Mesodermal cell (in vitro differentiated cells): ENCODE measurements around the gene FAM76B.
"Not testable (repeated sequence)": the region's sequence is repeated elsewhere in the genome, so short reads cannot be mapped to it uniquely, and the experiment has no call there.

ENCODE experiments used
- H3K27ac ChIP-seq: 2 replicates; pipeline ENCODE4 v1.7.0; 2013; ENCODE audit warnings: mild to moderate bottlenecking, low read depth, low read length, moderate library complexity; ENCODE audit not compliant: severe bottlenecking
- H3K36me3 ChIP-seq: 2 replicates; pipeline ENCODE4 v1.7.1; 2013; ENCODE audit warnings: mild to moderate bottlenecking, low read length, moderate library complexity; ENCODE audit not compliant: control insufficient read depth, insufficient read depth
- H3K4me1 ChIP-seq: one replicate; pipeline ENCODE4 v1.7.1; 2013; ENCODE audit warnings: mild to moderate bottlenecking, low read length; ENCODE audit not compliant: insufficient read depth, control insufficient read depth, poor library complexity, severe bottlenecking
- H3K4me3 ChIP-seq: 2 replicates; pipeline ENCODE4 v1.7.0; 2013; ENCODE audit warnings: low read length, control low read depth, mild to moderate bottlenecking; ENCODE audit not compliant: insufficient read depth, poor library complexity, severe bottlenecking; ENCODE audit errors: extremely low read depth
- H3K9me3 ChIP-seq: 2 replicates; pipeline ENCODE4 v1.7.1; 2013; ENCODE audit warnings: mild to moderate bottlenecking, low read length, moderate library complexity; ENCODE audit not compliant: control insufficient read depth
- WGBS, 2 experiments: methylation state at CpG; one replicate each; pipeline ENCODE4 v1.1.5; 2013; ENCODE audit warnings: missing lambda C conversion rate in 2 of 2; ENCODE audit not compliant: insufficient coverage in 2 of 2; 5-methylcytosine and 5-hydroxymethylcytosine counted together

FAM76B gene

GRCh38 chr11:95811052-95811451 is 21.5 kb upstream of the FAM76B start:
- Histone ChIP-seq H3K9me3 (peaks cover 11% of the 10 kb centered on the region), H3K36me3 (peaks cover 37% of the 10 kb centered on the region)
- 80 to 100% methylated on average over 1 to 2 of the region's 4 CpGs for WGBS, 2 experiments
- H3K4me3 ChIP-seq, H3K27ac ChIP-seq, H3K4me1 ChIP-seq: not testable (repeated sequence)

GRCh38 chr11:95806464-95806863 is 16.9 kb upstream of the FAM76B start:
- Histone ChIP-seq H3K36me3 (peaks cover 44% of the 10 kb centered on the region), H3K9me3 (peaks cover 11% of the 10 kb centered on the region)
- 95 to 98% methylated on average over 6 of the region's 6 CpGs for WGBS, 2 experiments
- not testable (repeated sequence) for H3K4me1 ChIP-seq, H3K4me3 ChIP-seq, H3K27ac ChIP-seq

GRCh38 chr11:95805869-95806268 is 16.3 kb upstream of the FAM76B start:
- Histone ChIP-seq H3K36me3 (peaks cover 44% of the 10 kb centered on the region), H3K4me1 (no peaks in the 10 kb centered on the region), H3K4me3 (no peak overlapping the region), H3K9me3 (peaks cover 11% of the 10 kb centered on the region), H3K27ac (no peak overlapping the region)
- 86 to 100% methylated on average over 1 of the region's 2 CpGs for WGBS, 2 experiments

GRCh38 chr11:95803973-95804372 is 14.4 kb upstream of the FAM76B start:
- Histone ChIP-seq H3K9me3 (peaks cover 11% of the 10 kb centered on the region), H3K36me3 (peaks cover 61% of the 10 kb centered on the region), H3K4me1 (no peaks in the 10 kb centered on the region), H3K27ac (no peak overlapping the region), H3K4me3 (no peak overlapping the region)
- no CpG with 5 or more reads among the region's 2 CpGs for WGBS, 2 experiments

GRCh38 chr11:95802806-95803205 is 13.2 kb upstream of the FAM76B start:
- no peak overlapping the region for H3K27ac ChIP-seq
- no peaks in the 10 kb centered on the region for H3K4me1 ChIP-seq
- peaks cover 61% of the 10 kb centered on the region for H3K36me3 ChIP-seq
- H3K9me3 ChIP-seq: peaks cover 11% of the 10 kb centered on the region
- H3K4me3 ChIP-seq: no peak overlapping the region
- WGBS, 2 experiments: 100% methylated on average over 1 of the region's 1 CpG

- Histone ChIP-seq H3K36me3 (peaks cover 45% of the 10 kb centered on the region), H3K27ac (no peak overlapping the region), H3K4me1 (no peaks in the 10 kb centered on the region), H3K9me3 (no peaks in the 10 kb centered on the region), H3K4me3 (no peak overlapping the region)
- WGBS, 2 experiments: 96 to 100% methylated on average over 8 to 9 of the region's 12 CpGs
Observed at GRCh38 chr11:95800438-95800837, 10.9 kb upstream of the FAM76B start.

GRCh38 chr11:95799546-95799945 is 10.0 kb upstream of the FAM76B start:
- Histone ChIP-seq H3K4me3 (no peak overlapping the region), H3K36me3 (peaks cover 38% of the 10 kb centered on the region), H3K9me3 (no peaks in the 10 kb centered on the region), H3K4me1 (no peaks in the 10 kb centered on the region), H3K27ac (peak overlapping the region; percentile 42)
- WGBS, 2 experiments: 100% methylated on average over 1 of the region's 1 CpG

- H3K4me1 ChIP-seq: no peaks in the 10 kb centered on the region
- peaks cover 20% of the 10 kb centered on the region for H3K36me3 ChIP-seq
- no peak overlapping the region for H3K27ac ChIP-seq
- 83 to 90% methylated on average over 3 of the region's 4 CpGs for WGBS, 2 experiments
- no peak overlapping the region for H3K4me3 ChIP-seq
- no peaks in the 10 kb centered on the region for H3K9me3 ChIP-seq
Observed at GRCh38 chr11:95796501-95796900, 6.9 kb upstream of the FAM76B start.

- no peak overlapping the region for H3K27ac ChIP-seq
- 100% methylated on average over 2 of the region's 3 CpGs; no CpG with 5 or more reads in 1 of the 2 experiments for WGBS, 2 experiments
- peaks cover 20% of the 10 kb centered on the region for H3K36me3 ChIP-seq
- no peak overlapping the region for H3K4me3 ChIP-seq
- no peaks in the 10 kb centered on the region for H3K4me1 ChIP-seq
- no peaks in the 10 kb centered on the region for H3K9me3 ChIP-seq
Observed at GRCh38 chr11:95795627-95796295, 6.2 kb upstream of the FAM76B start.

GRCh38 chr11:95794086-95794485 is 4.5 kb upstream of the FAM76B start:
- H3K4me1 ChIP-seq: no peaks in the 10 kb centered on the region
- H3K4me3 ChIP-seq: no peak overlapping the region
- 100% methylated on average over 1 of the region's 5 CpGs; no CpG with 5 or more reads in 1 of the 2 experiments for WGBS, 2 experiments
- peaks cover 5% of the 10 kb centered on the region for H3K36me3 ChIP-seq
- H3K9me3 ChIP-seq: no peaks in the 10 kb centered on the region
- no peak overlapping the region for H3K27ac ChIP-seq

GRCh38 chr11:95793116-95793515 is 3.5 kb upstream of the FAM76B start:
- 90 to 100% methylated on average over 3 of the region's 4 CpGs for WGBS, 2 experiments

More at GRCh38 chr11:95793116-95793515, 3.5 kb upstream of the FAM76B start:
- no peaks in the 10 kb centered on the region for H3K9me3 ChIP-seq
- no peak overlapping the region for H3K27ac ChIP-seq
- no peaks in the 10 kb centered on the region for H3K4me1 ChIP-seq
- H3K4me3 ChIP-seq: no peak overlapping the region
- H3K36me3 ChIP-seq: peaks cover 4% of the 10 kb centered on the region
